SK-N-MC (cell line): ENCODE results near the gene ATP2B2.

Experiments
- EZH2 ChIP-seq: fragments of 200-600 bp; sonication (generic); IDR thresholded peaks from one replicate; pipeline ENCODE4 v1.6.1; 2017; ENCODE audit warnings: antibody characterized with exemption
- FOXP2 ChIP-seq: optimal IDR thresholded peaks from 2 replicates; pipeline ENCODE3; 2011; ENCODE audit warnings: mild to moderate bottlenecking, moderate library complexity; ENCODE audit not compliant: insufficient read depth; ENCODE audit errors: extremely low read length, control extremely low read depth
- POLR2AphosphoS5 ChIP-seq: IDR thresholded peaks from 2 replicates; pipeline ENCODE4 v1.6.1; 2012; ENCODE audit warnings: mild to moderate bottlenecking, low read depth, low read length, borderline replicate concordance

- TF ChIP-seq EZH2 = no peak
- no peak for TF ChIP-seq POLR2AphosphoS5
- TF ChIP-seq FOXP2 = no peak
These were observed 24.4 kb upstream of the ATP2B2 start for GRCh38 chr3:10529809-10530208.
